ENCODE data around the gene RPL15. TPM values are rescaled to one million over a fixed set of nuclear protein-coding genes. Genes with fewer than 3 reads are reported as not detected.

Gene RPL15
- polyA plus RNA-seq, 2 of the 4 experiments (the other 2 are of a cell fraction): 2,178 to 2,933 TPM

DNA sequence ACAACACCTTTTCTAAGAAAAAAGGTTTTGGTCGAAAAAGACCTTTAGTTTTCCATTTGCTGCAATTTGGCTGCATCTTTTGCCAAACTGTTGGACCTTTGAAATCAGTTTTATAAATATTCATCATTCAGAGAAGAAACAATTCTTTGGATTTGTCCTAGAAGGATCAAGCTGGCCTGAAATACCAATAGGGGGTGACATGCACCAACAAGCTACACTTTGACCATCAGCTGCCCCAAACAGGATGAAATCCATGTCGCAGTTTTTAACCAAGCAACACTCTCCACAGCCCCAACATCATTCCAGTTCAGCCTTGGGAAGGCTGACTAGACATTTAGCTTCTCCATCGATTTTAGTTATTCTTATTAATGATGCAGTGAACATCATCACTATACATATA, 9.8 kb downstream of the RPL15 start:
- Histone ChIP-seq H3K4me3 (no peak overlapping the region), H3K4me2 (peak overlapping the region; percentile 64; the same call in 1 of the 3 replicates), H3K27ac (peak overlapping the region in 1 of 2 experiments; percentile 62; a peak in 1 of 6 replicates), H3K9me3 (no peaks in the 10 kb centered on the region), H3K4me1 (peaks cover 23% of the 10 kb centered on the region)
- no peak for FAIRE-seq
- no peak for TF ChIP-seq FOSL2 (IDR thresholded peaks at IDR 0.05)
- no peak for TF ChIP-seq FOSL2 (CRISPR knock-in tag; IDR thresholded peaks at IDR 0.05)
- TF ChIP-seq HOXB13 (CRISPR knock-in tag; IDR thresholded peaks at IDR 0.05; ENCODE audit: low read depth): no peak
- no peak for TF ChIP-seq ZSCAN20 (CRISPR knock-in tag; IDR thresholded peaks at IDR 0.05)
- TF ChIP-seq RAD21 (conservative IDR thresholded peaks at IDR 0.05 in 1 of 2, IDR thresholded peaks at IDR 0.05 in 1 of 2): peak; percentile 53 to 67
- TF ChIP-seq, protein P1, sequence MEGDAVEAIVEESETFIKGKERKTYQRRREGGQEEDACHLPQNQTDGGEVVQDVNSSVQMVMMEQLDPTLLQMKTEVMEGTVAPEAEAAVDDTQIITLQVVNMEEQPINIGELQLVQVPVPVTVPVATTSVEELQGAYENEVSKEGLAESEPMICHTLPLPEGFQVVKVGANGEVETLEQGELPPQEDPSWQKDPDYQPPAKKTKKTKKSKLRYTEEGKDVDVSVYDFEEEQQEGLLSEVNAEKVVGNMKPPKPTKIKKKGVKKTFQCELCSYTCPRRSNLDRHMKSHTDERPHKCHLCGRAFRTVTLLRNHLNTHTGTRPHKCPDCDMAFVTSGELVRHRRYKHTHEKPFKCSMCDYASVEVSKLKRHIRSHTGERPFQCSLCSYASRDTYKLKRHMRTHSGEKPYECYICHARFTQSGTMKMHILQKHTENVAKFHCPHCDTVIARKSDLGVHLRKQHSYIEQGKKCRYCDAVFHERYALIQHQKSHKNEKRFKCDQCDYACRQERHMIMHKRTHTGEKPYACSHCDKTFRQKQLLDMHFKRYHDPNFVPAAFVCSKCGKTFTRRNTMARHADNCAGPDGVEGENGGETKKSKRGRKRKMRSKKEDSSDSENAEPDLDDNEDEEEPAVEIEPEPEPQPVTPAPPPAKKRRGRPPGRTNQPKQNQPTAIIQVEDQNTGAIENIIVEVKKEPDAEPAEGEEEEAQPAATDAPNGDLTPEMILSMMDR (IDR thresholded peaks at IDR 0.05): peak; percentile 40
- TF ChIP-seq MYC (IDR thresholded peaks at IDR 0.05; ENCODE audit: borderline replicate concordance, low read length): no peak
- TF ChIP-seq RCOR1 (IDR thresholded peaks at IDR 0.05; ENCODE audit: low read depth, low read length): no peak
- TF ChIP-seq SMC3 (IDR thresholded peaks at IDR 0.05): peak; percentile 33; the same call in 2 of the 3 replicates
- POLR2A ChIA-PET: interaction anchor here (1.1 to 4.3 kb wide), 2 partner anchors 10 to 19 kb away, joined by 4 to 49 read pairs; partner anchors contain the start of genes NKIRAS1 and RPL15
- peak in 1 of 2 experiments; percentile 49 for DNase-seq (ENCODE audit: low read depth in 1 of 2, low spot score in 1 of 2)
- WGBS (ENCODE audit: missing lambda C conversion rate): 55% methylated on average over 3 of the region's 3 CpGs
- ATAC-seq: peak; percentile 34 to 64; a peak in 3 of 6 replicates
- CTCF ChIA-PET: interaction anchor here (0.7 to 1.4 kb wide), 3 partner anchors 11 to 574 kb away, joined by 3 to 4 read pairs (median 3); no protein-coding TSS in a partner anchor

DNA sequence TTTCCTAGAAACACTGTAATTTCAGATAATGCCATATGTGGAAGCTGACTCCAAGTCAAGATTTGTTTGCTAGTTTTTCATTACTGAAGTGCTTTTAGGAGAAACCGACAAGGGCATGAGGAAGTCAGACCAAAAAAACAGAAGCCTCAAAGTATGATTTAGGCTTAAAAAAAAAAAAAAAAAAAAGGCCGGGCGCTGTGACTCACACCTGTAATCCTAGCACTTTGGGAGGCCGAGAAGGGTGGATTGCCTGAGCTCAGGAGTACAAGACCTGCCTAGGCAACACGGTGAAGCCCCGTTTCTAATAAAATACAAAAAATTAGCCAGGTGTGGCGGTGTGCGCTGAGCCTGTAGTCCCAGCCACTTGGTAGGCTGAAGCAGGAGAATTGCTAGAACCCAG, 11.6 kb downstream of the RPL15 start:
- POLR2A ChIA-PET: interaction anchor here (0.7 to 4.3 kb wide), 2 partner anchors 8 to 12 kb away, joined by 8 to 49 read pairs; partner anchors contain the start of genes NKIRAS1 and RPL15
- Histone ChIP-seq H3K9me3 (no peaks in the 10 kb centered on the region), H3K4me3 (no peak overlapping the region), H3K27ac (peak overlapping the region; percentile 8 to 45; a peak in 2 of 6 replicates), H3K4me1 (peaks cover 23% of the 10 kb centered on the region), H3K4me2 (peak overlapping the region; percentile 64)
- 40% methylated on average over 8 of the region's 8 CpGs for WGBS (ENCODE audit: missing lambda C conversion rate)
- TF ChIP-seq FOSL2 (IDR thresholded peaks at IDR 0.05) (no peak), FOSL2 (CRISPR knock-in tag; IDR thresholded peaks at IDR 0.05) (peak; percentile 44; the same call in 1 of the 2 replicates), PBX3 (IDR thresholded peaks at IDR 0.05) (no peak)
- DNase-seq (ENCODE audit: low read depth in 1 of 2, low spot score in 1 of 2) (peak in 1 of 2 experiments; percentile 32), ATAC-seq (peak in 1 of 2 experiments; percentile 12; a peak in 1 of 6 replicates), FAIRE-seq (no peak)
- CTCF ChIA-PET: interaction anchor here (1.0 kb wide), 1 partner anchor 54 kb away, joined by 3 read pairs; no protein-coding TSS in a partner anchor

DNA sequence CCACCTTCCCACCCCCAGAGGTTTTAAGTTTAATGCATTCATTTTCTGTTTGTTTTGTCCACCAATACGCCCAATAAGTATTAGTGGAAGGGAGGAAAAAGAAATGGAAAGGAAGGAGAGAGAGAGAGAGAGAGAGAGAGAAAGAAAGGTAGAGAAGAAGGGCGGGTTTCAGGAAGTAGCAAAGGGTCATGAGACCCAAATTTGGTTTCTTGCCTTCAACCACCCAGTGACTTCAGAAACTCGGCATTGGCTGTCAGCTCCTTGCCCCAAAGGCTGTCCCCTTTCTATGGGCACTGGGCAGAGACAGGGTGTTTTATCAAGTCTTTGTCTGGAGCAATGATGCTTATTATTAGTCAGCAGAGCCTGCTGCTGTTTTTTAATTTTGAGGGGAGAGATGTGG, 14.7 kb downstream of the RPL15 start:
- Histone ChIP-seq H3K4me3 (no peak overlapping the region), H3K27ac (no peak overlapping the region), H3K9me3 (no peaks in the 10 kb centered on the region), H3K4me1 (peaks cover 23% of the 10 kb centered on the region), H3K4me2 (no peak overlapping the region)
- POLR2A ChIA-PET: no interaction called here
- no peak for DNase-seq (ENCODE audit: low read depth in 1 of 2, low spot score in 1 of 2)
- FAIRE-seq: no peak
- TF ChIP-seq HOXA7 (CRISPR knock-in tag; IDR thresholded peaks at IDR 0.05): no peak
- TF ChIP-seq, protein P2, sequence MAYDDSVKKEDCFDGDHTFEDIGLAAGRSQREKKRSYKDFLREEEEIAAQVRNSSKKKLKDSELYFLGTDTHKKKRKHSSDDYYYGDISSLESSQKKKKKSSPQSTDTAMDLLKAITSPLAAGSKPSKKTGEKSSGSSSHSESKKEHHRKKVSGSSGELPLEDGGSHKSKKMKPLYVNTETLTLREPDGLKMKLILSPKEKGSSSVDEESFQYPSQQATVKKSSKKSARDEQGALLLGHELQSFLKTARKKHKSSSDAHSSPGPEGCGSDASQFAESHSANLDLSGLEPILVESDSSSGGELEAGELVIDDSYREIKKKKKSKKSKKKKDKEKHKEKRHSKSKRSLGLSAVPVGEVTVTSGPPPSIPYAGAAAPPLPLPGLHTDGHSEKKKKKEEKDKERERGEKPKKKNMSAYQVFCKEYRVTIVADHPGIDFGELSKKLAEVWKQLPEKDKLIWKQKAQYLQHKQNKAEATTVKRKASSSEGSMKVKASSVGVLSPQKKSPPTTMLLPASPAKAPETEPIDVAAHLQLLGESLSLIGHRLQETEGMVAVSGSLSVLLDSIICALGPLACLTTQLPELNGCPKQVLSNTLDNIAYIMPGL (CRISPR knock-in tag; IDR thresholded peaks at IDR 0.05; ENCODE audit: borderline replicate concordance): no peak
- no peak for TF ChIP-seq HDAC2 (IDR thresholded peaks at IDR 0.05)
- TF ChIP-seq CHD4 (IDR thresholded peaks at IDR 0.05; ENCODE audit: borderline replicate concordance): no peak
- TF ChIP-seq KDM5A (IDR thresholded peaks at IDR 0.05): no peak
- no peak for TF ChIP-seq CEBPB (IDR thresholded peaks at IDR 0.05)
- TF ChIP-seq BHLHE40 (IDR thresholded peaks at IDR 0.05; ENCODE audit: low read depth, low read length): no peak
- TF ChIP-seq, protein P3, sequence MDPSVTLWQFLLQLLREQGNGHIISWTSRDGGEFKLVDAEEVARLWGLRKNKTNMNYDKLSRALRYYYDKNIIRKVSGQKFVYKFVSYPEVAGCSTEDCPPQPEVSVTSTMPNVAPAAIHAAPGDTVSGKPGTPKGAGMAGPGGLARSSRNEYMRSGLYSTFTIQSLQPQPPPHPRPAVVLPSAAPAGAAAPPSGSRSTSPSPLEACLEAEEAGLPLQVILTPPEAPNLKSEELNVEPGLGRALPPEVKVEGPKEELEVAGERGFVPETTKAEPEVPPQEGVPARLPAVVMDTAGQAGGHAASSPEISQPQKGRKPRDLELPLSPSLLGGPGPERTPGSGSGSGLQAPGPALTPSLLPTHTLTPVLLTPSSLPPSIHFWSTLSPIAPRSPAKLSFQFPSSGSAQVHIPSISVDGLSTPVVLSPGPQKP (IDR thresholded peaks at IDR 0.05; ENCODE audit: low read depth, low read length): no peak
- TF ChIP-seq NR3C1 (IDR thresholded peaks at IDR 0.05): no peak
- no peak for TF ChIP-seq HEYL (CRISPR knock-in tag; IDR thresholded peaks at IDR 0.05)
- no peak for TF ChIP-seq MYC (IDR thresholded peaks at IDR 0.05; ENCODE audit: borderline replicate concordance, low read length)
- TF ChIP-seq JUNB (IDR thresholded peaks at IDR 0.05): no peak
- no peak for TF ChIP-seq JUN (IDR thresholded peaks at IDR 0.05)
- no peak for TF ChIP-seq TFCP2L1 (CRISPR knock-in tag; IDR thresholded peaks at IDR 0.05)
- TF ChIP-seq CHD2 (IDR thresholded peaks at IDR 0.05; ENCODE audit: low read length, partially characterized antibody): no peak
- no peak for TF ChIP-seq ZFP36 (IDR thresholded peaks at IDR 0.05; ENCODE audit: borderline replicate concordance, partially characterized antibody)
- no peak for ATAC-seq
- CTCF ChIA-PET: no interaction called here
- WGBS (ENCODE audit: missing lambda C conversion rate): 72% methylated on average over 3 of the region's 3 CpGs
